Fibroblast of skin of back (primary cell): ENCODE measurements around the gene GPD2.

Source experiments
- DNase-seq: peaks from one replicate; pipeline ENCODE4 v3.0.0-alpha.2; 2013

Gene GPD2

GRCh38 chr2:156532989-156533388, 96.8 kb downstream of the GPD2 start:
- DNase-seq, result no peak

GRCh38 chr2:156536534-156536933, 100.4 kb downstream of the GPD2 start:
- DNase-seq, result no peak

GRCh38 chr2:156537141-156537540, 101.0 kb downstream of the GPD2 start:
- peak; percentile 76 for DNase-seq

GRCh38 chr2:156538083-156538504, 101.9 kb downstream of the GPD2 start:
- DNase-seq, result peak; percentile 37

GRCh38 chr2:156539086-156539860, 103.1 kb downstream of the GPD2 start:
- DNase-seq, result no peak

- no peak for DNase-seq
Measured at GRCh38 chr2:156540706-156541105, 104.5 kb downstream of the GPD2 start.

GRCh38 chr2:156541229-156541628, 105.0 kb downstream of the GPD2 start:
- DNase-seq, result no peak

- no peak for DNase-seq
Measured at GRCh38 chr2:156541706-156542105, 105.5 kb downstream of the GPD2 start.

- no peak for DNase-seq
Measured at GRCh38 chr2:156548413-156548812, 112.2 kb downstream of the GPD2 start.

GRCh38 chr2:156553714-156554442, 117.7 kb downstream of the GPD2 start:
- DNase-seq, result no peak

GRCh38 chr2:156561326-156561725, 125.1 kb downstream of the GPD2 start:
- DNase-seq, result no peak

- DNase-seq, result no peak
Measured at GRCh38 chr2:156562124-156562523, 125.9 kb downstream of the GPD2 start.

- DNase-seq, result no peak
Measured at GRCh38 chr2:156563994-156564753, 128.0 kb downstream of the GPD2 start.

- peak; percentile 90 for DNase-seq
Measured at GRCh38 chr2:156565066-156565710, 129.0 kb downstream of the GPD2 start.

- DNase-seq, result no peak
Measured at GRCh38 chr2:156573710-156574109, 137.5 kb downstream of the GPD2 start.

- DNase-seq, result no peak
Measured at GRCh38 chr2:156574112-156574511, 137.9 kb downstream of the GPD2 start.

GRCh38 chr2:156576005-156576404, 139.8 kb downstream of the GPD2 start:
- DNase-seq, result no peak

GRCh38 chr2:156580501-156580900, 144.3 kb downstream of the GPD2 start:
- DNase-seq, result no peak

GRCh38 chr2:156581280-156581679, 145.1 kb downstream of the GPD2 start:
- DNase-seq, result no peak

GRCh38 chr2:156585457-156585856, 149.3 kb downstream of the GPD2 start:
- DNase-seq, result no peak

GRCh38 chr2:156586621-156587020, 150.4 kb downstream of the GPD2 start:
- no peak for DNase-seq

- DNase-seq, result peak; percentile 44
Measured at GRCh38 chr2:156589381-156590079, 153.4 kb downstream of the GPD2 start.
